HepG2 (cell line): ENCODE data around the gene LMNA. TPM values are rescaled to one million over a fixed set of nuclear protein-coding genes. Genes with fewer than 3 reads are reported as not detected.

Experiments
- ATAC-seq: fragments of 200-7000 bp; cut with Tn5 transposase; 3 replicates; pipeline ENCODE4 v1.9.1; 2020; ENCODE audit warnings: mild to moderate bottlenecking, moderate library complexity
- BruUV-seq: library from RNA; stranded (reverse); fragments of 400-500 nt; replicated peaks from 2 replicates; lab custom pipeline; 2021; lab: Mats Ljungman, UMichigan
- CTCF ChIA-PET: fragments of 300-600 bp; formaldehyde crosslinking; extraction: SDS; loops from one replicate; lab custom pipeline; 2021; ENCODE audit warnings: low total read pairs, inconsistent platforms, low intra/inter-chr PET ratio; lab: Yijun Ruan, JAX
- POLR2A ChIA-PET: fragments of 350-600 bp; sonication (Branson Sonifier 250); formaldehyde crosslinking; loops from one replicate; lab custom pipeline; 2020; ENCODE audit warnings: antibody characterized with exemption, inconsistent platforms; lab: Yijun Ruan, JAX
- DNase-seq: peaks from one replicate; pipeline ENCODE4 v3.0.0-alpha.2; 2015; ENCODE audit warnings: low spot score
- FAIRE-seq: peaks from 3 replicates; lab custom pipeline; 2011; peaks lifted over from hg19 to GRCh38; lab: Jason Lieb, UNC
- H2AFZ ChIP-seq: one replicate; pipeline ENCODE4 v1.6.1; 2011; ENCODE audit warnings: low read length, inconsistent platforms
- H3K27ac ChIP-seq: fragments of 300-600 bp; 3 replicates; pipeline ENCODE4 v1.8.0; 2011; ENCODE audit warnings: mixed run types, mild to moderate bottlenecking, mixed read lengths, low read length, inconsistent platforms; ENCODE audit not compliant: insufficient read depth; ENCODE audit errors: extremely low read length
- H3K27me3 ChIP-seq, 2 experiments: fragments of 200-600 bp in 1 of 2; 2 replicates in 1 of 2; 3 replicates in 1 of 2; pipeline versions ENCODE4 v1.6.0 to v1.8.0; 2011; ENCODE audit warnings: low read length in 2 of 2, mild to moderate bottlenecking in 2 of 2, moderate library complexity in 2 of 2, inconsistent platforms in 1 of 2; ENCODE audit not compliant: insufficient read depth in 2 of 2, control insufficient read depth in 1 of 2
- H3K36me3 ChIP-seq, 2 experiments: fragments of 200-600 bp in 1 of 2; replicated peaks in 1 of 2; 2 replicates in 1 of 2; 3 replicates in 1 of 2; pipeline versions ENCODE4 v1.5.1 to v1.8.0; 2011; ENCODE audit warnings: low read length in 2 of 2, inconsistent platforms in 1 of 2; ENCODE audit not compliant: insufficient read depth in 2 of 2, control insufficient read depth in 1 of 2
- H3K4me1 ChIP-seq: 2 replicates; pipeline ENCODE4 v1.5.1; 2012; ENCODE audit warnings: low read length, inconsistent platforms; ENCODE audit not compliant: insufficient read depth
- H3K4me2 ChIP-seq: 2 replicates; pipeline ENCODE4 v1.6.0; 2011; ENCODE audit warnings: low read depth, low read length, inconsistent platforms
- H3K4me3 ChIP-seq, 3 experiments: fragments of 200-600 bp in 1 of 3; sonication (generic), shearing (Covaris generic) in 1 of 3; replicated peaks in 1 of 3; 2 replicates each; pipeline ENCODE4 v1.5.1; 2011 to 2016; ENCODE audit warnings: low read length in 3 of 3, inconsistent platforms in 2 of 3, low read depth in 2 of 3, mild to moderate bottlenecking in 2 of 3, control low read depth in 1 of 3, mixed read lengths in 1 of 3; ENCODE audit not compliant: insufficient read depth in 1 of 3
- H3K79me2 ChIP-seq: one replicate; pipeline ENCODE4 v1.6.1; 2011; ENCODE audit warnings: low read length, inconsistent platforms; ENCODE audit not compliant: insufficient read depth
- H3K9ac ChIP-seq: 2 replicates; pipeline ENCODE4 v1.6.0; 2011; ENCODE audit warnings: mild to moderate bottlenecking, low read depth, low read length, inconsistent platforms; ENCODE audit not compliant: insufficient read depth
- H3K9me3 ChIP-seq: 2 replicates; pipeline ENCODE4 v1.5.1; 2012; ENCODE audit warnings: mild to moderate bottlenecking, low read length
- H4K20me1 ChIP-seq: 2 replicates; pipeline ENCODE4 v1.6.0; 2011; ENCODE audit warnings: inconsistent platforms, mild to moderate bottlenecking, low read length, moderate library complexity; ENCODE audit not compliant: insufficient read depth
- FOXO4 ChIP-seq: sonication (generic); formaldehyde crosslinking; conservative IDR thresholded peaks from 2 replicates; pipeline ENCODE4 v1.8.1; 2023; ENCODE audit warnings: missing genetic modification reagents
- PPARG ChIP-seq: conservative IDR thresholded peaks from 2 replicates; pipeline ENCODE4 v1.6.1; 2016; ENCODE audit warnings: missing biosample characterization, missing genetic modification reagents
- TBX3 ChIP-seq: fragments of 450-650 bp; IDR thresholded peaks from 2 replicates; pipeline ENCODE4 v1.6.1; 2017; ENCODE audit warnings: antibody characterized with exemption, mild to moderate bottlenecking, inconsistent platforms, borderline replicate concordance
- TGIF2 ChIP-seq: IDR thresholded peaks from 2 replicates; pipeline ENCODE4 v1.6.1; 2016; ENCODE audit warnings: control low read depth, missing compliant biosample characterization
- THAP11 ChIP-seq: IDR thresholded peaks from 2 replicates; pipeline ENCODE4 v1.6.1; 2016; ENCODE audit warnings: missing biosample characterization, missing genetic modification reagents
- ZBTB7B ChIP-seq: sonication (generic); formaldehyde crosslinking; IDR thresholded peaks from 2 replicates; pipeline ENCODE4 v1.4.0; 2020; ENCODE audit warnings: missing genetic modification reagents
- ZNF3 ChIP-seq: IDR thresholded peaks from 2 replicates; pipeline ENCODE4 v1.7.0; 2017; ENCODE audit warnings: inconsistent platforms
- ZNF367 ChIP-seq: sonication (generic); formaldehyde crosslinking; IDR thresholded peaks from 2 replicates; pipeline ENCODE4 v1.4.0; 2020; ENCODE audit warnings: missing genetic modification reagents, borderline replicate concordance
- ZNF652 ChIP-seq: IDR thresholded peaks from 2 replicates; pipeline ENCODE4 v1.6.1; 2016; ENCODE audit warnings: low read depth, borderline replicate concordance
- WGBS: methylation state at CpG from one replicate; pipeline ENCODE4 v1.1.6; 2017; ENCODE audit warnings: low lambda C conversion rate; 5-methylcytosine and 5-hydroxymethylcytosine counted together
- in situ Hi-C: cut with HindIII; loops from 2 replicates; pipeline ENCODE4 v1.10.0; 2017; ENCODE audit warnings: low pct_unique_long_range_greater_than_20kb; ENCODE audit not compliant: extremely low pct_ligation_motif_present
- intact Hi-C: fragments of 100-400 bp; cut with micrococcal nuclease; formaldehyde crosslinking; loops from one replicate; pipeline ENCODE4 v1.10.0; 2022; ENCODE audit not compliant: unreplicated experiment
- polyA plus RNA-seq, 8 experiments: library from polyadenylated mRNA; depleted of rRNA in 3 of 8; stranded (reverse) in 7 of 8; unstranded in 1 of 8; fragments of >200 nt; fragmentation: Illumina TruSeq in 4 of 8; extraction: Trizol in 4 of 8; gene quantifications; 2 replicates each; pipeline versions ENCODE4 v1.2.1 to v1.2.3, GENCODE V29; 2011 to 2016; ENCODE audit warnings: low read depth in 4 of 8, missing spikeins in 1 of 8, mixed read lengths in 1 of 8; ENCODE audit not compliant: insufficient read depth in 1 of 8
- total RNA-seq, 5 experiments: library from RNA; depleted of rRNA; stranded (reverse); fragments of >200 nt; fragmentation: Illumina TruSeq; extraction: Trizol; gene quantifications; 2 replicates each; pipeline ENCODE4 v1.2.3, GENCODE V29; 2016; ENCODE audit warnings: low read depth in 1 of 5
- TF ChIP-seq, protein P1 (sequence below): sonication (generic); formaldehyde crosslinking; conservative IDR thresholded peaks from 2 replicates; pipeline ENCODE4 v1.8.0; 2022; ENCODE audit warnings: missing genetic modification reagents
- TF ChIP-seq, protein P2 (sequence below): sonication (generic); formaldehyde crosslinking; IDR thresholded peaks from 2 replicates; pipeline ENCODE4 v1.8.0; 2022; ENCODE audit warnings: missing genetic modification reagents, low read depth, mild to moderate bottlenecking, borderline replicate concordance
- TF ChIP-seq, protein P3 (sequence below): sonication (generic); formaldehyde crosslinking; IDR thresholded peaks from 2 replicates; pipeline ENCODE4 v1.4.0; 2020; ENCODE audit warnings: mild to moderate bottlenecking, missing genetic modification reagents

Gene LMNA
- total and polyA plus RNA-seq, 2 of the 13 experiments (the other 11 are each of a cell fraction or from before 2014, with no cell fraction given) = 107 to 225 TPM

DNA sequence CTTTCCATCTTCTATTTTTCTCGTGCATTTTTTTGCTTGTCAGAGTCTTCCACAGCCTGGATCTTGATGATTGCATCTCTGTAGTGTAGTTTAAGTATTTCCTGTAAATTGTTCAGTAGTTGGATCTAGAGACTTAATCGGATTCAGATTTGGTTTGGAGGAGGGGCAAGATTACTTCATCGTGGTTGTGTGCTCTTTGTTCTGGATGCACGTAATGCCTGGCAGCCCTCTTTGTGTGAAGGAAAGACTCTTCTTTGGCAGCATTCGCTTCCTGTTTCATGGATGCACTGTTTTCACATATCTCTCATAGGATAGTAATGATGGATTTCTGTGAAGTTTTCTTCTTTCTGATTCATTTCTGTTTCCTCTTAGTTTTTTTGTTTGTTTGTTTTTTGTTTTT is 53.0 kb downstream of the LMNA start:
- CTCF ChIA-PET = no interaction called here
- Histone ChIP-seq H3K4me1 (peaks cover 28% of the 10 kb centered on the region), H3K36me3 (no peaks in the 10 kb centered on the region), H3K4me2 (no peak overlapping the region; the same call in 1 of the 2 replicates), H3K4me3 (no peak overlapping the region), H3K27ac (no peak overlapping the region), H3K27me3 (no peaks in the 10 kb centered on the region; a peak in 1 of 5 replicates), H3K79me2 (no peaks in the 10 kb centered on the region), H3K9ac (no peak overlapping the region), H4K20me1 (no peaks in the 10 kb centered on the region), H2AFZ (no peak overlapping the region), H3K9me3 (no peaks in the 10 kb centered on the region)
- in situ Hi-C loops = no loop called here
- FAIRE-seq = no peak
- POLR2A ChIA-PET = no interaction called here
- WGBS = 34% methylated on average over 5 of the region's 5 CpGs
- no peak for ATAC-seq
- DNase-seq = no peak
- no TSS peak for BruUV-seq
- intact Hi-C loops = no loop called here
- TF ChIP-seq ZBTB7B (CRISPR knock-in tag) (no peak), TGIF2 (CRISPR knock-in tag) (no peak), ZNF652 (no peak), PPARG (CRISPR knock-in tag) (no peak), TBX3 (no peak)
- TF ChIP-seq, protein P1, sequence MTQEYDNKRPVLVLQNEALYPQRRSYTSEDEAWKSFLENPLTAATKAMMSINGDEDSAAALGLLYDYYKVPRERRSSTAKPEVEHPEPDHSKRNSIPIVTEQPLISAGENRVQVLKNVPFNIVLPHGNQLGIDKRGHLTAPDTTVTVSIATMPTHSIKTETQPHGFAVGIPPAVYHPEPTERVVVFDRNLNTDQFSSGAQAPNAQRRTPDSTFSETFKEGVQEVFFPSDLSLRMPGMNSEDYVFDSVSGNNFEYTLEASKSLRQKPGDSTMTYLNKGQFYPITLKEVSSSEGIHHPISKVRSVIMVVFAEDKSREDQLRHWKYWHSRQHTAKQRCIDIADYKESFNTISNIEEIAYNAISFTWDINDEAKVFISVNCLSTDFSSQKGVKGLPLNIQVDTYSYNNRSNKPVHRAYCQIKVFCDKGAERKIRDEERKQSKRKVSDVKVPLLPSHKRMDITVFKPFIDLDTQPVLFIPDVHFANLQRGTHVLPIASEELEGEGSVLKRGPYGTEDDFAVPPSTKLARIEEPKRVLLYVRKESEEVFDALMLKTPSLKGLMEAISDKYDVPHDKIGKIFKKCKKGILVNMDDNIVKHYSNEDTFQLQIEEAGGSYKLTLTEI = no peak

DNA sequence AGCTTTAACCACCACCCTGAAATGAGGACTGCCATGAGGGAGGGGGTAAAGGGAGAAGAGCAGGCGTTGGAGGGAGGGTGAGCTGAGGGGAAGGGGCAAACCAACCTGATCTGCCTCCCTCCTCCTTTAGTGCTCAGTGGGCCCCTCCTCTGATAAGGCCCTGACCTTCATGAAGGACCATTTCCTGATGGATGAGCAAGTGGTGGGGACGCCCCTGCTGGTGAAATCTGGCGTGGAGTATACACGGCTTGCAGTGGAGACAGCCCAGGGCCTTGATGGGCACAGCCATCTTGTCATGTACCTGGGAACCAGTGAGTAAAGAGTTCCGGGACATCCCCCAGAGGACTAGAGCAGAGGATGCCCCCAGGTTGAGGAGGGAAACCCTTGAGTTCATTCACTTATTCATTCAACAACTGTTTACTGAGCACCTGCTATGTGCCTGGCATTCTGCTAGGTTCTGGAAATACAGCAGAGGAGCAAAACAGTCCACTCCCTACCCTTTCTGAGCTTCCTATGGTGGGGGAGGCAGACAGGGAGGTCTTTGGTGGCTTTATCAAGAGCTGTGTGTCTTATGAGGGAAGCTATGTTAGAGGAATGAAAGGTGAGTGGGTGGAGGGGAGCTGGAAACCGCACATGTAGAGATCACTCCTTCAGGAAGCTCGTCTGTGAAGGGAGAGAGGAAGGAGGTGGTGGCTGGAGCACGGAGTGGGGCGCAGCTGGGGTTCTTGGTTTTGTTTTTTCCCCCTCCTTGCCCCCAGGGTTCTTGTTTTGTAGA is 58.4 kb downstream of the LMNA start:
- FAIRE-seq = no peak
- peak overlapping the region; percentile 60 for H3K4me2 ChIP-seq
- no peaks in the 10 kb centered on the region for H4K20me1 ChIP-seq
- TF ChIP-seq, protein P2, sequence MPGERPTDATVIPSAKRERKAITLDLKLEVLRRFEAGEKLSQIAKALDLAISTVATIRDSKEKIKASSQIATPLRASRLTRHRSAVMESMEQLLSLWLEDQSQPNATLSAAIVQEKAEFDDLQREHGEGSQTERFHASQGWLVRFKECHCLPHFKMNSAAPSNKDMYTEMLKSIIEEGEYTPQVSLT (CRISPR knock-in tag) = no peak
- TF ChIP-seq THAP11 (0 out of 2 replicates have a peak, but pooled peaks have one; percentile 13), ZNF3 (CRISPR knock-in tag) (peak; percentile 92), FOXO4 (CRISPR knock-in tag) (0 out of 2 replicates have a peak, but pooled peaks have one; percentile 16), ZNF367 (CRISPR knock-in tag) (no peak)
- TF ChIP-seq, protein P3, sequence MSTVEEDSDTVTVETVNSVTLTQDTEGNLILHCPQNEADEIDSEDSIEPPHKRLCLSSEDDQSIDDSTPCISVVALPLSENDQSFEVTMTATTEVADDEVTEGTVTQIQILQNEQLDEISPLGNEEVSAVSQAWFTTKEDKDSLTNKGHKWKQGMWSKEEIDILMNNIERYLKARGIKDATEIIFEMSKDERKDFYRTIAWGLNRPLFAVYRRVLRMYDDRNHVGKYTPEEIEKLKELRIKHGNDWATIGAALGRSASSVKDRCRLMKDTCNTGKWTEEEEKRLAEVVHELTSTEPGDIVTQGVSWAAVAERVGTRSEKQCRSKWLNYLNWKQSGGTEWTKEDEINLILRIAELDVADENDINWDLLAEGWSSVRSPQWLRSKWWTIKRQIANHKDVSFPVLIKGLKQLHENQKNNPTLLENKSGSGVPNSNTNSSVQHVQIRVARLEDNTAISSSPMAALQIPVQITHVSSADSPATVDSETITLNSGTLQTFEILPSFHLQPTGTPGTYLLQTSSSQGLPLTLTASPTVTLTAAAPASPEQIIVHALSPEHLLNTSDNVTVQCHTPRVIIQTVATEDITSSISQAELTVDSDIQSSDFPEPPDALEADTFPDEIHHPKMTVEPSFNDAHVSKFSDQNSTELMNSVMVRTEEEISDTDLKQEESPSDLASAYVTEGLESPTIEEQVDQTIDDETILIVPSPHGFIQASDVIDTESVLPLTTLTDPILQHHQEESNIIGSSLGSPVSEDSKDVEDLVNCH (CRISPR knock-in tag) = no peak

More for the DNA sequence above, 58.4 kb downstream of the LMNA start:
- intact Hi-C loops = no loop called here
- peak overlapping the region; percentile 15; the same call in 1 of the 2 replicates for H3K9ac ChIP-seq
- no peaks in the 10 kb centered on the region for H3K79me2 ChIP-seq
- ChIA-PET POLR2A (interaction anchor here (0.8 to 2.7 kb wide), 8 partner anchors 9 to 68 kb away, joined by 3 to 13 read pairs (median 4); partner anchors contain the start of genes PMF1 and SLC25A44), CTCF (no interaction called here)
- peaks cover 59% of the 10 kb centered on the region for H3K4me1 ChIP-seq
- DNase-seq (peak; percentile 28), ATAC-seq (peak; percentile 78)
- H3K36me3 ChIP-seq = no peaks in the 10 kb centered on the region
- H3K27ac ChIP-seq = no peak overlapping the region
- peak overlapping the region in 1 of 3 experiments; percentile 32; a peak in 1 of 6 replicates for H3K4me3 ChIP-seq
- H2AFZ ChIP-seq = no peak overlapping the region
- no TSS peak for BruUV-seq
- WGBS = 45% methylated on average over 6 of the region's 9 CpGs
- in situ Hi-C loops = no loop called here
- H3K9me3 ChIP-seq = no peaks in the 10 kb centered on the region
- no peaks in the 10 kb centered on the region for H3K27me3 ChIP-seq
